ENCODE data around the gene SLC29A2.
A peak's percentile ranks its signal among the peaks of the same experiment; 100 is the strongest.
"Not testable (repeated sequence)": the region's sequence is repeated elsewhere in the genome, so short reads cannot be mapped to it uniquely, and the experiment has no call there.

The SLC29A2 gene

DNA sequence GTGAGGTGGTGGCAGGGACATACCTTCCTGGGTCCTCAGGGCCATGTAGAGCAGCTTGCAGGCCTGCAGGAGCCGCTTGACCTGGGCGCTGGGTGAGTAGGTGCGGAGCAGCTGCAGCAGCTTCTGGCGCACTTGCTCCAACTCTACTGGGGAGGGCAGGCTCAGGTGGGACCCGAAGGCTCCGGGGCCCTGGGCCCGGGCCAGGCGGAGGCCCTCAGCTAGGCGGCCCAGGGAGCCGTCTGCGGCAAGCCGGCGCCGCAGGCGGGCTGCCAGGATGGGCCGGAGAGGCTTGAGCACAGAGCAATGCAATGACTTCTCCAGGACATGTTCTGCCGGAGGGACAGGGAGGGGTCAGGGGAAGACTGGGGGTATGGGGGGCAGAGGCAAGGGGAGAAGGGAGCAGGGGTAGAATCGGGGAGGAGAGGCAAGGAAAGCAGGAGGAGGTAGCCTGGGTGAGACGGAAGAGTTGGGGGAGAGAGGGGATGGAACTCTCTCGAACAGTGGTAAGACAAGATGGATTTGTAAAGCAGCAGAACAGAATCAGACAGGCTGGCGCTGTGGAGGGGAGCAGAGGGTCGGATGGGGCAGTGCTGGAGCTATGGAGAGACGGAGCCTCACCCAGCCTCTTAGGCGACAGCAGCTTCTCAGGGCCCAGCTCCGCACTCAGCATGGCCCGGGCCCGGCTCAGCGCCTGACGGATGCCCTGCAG lies 37.5 kb downstream of the SLC29A2 start:
- DNase-seq (ENCODE audit: low spot score), result no peak

DNA sequence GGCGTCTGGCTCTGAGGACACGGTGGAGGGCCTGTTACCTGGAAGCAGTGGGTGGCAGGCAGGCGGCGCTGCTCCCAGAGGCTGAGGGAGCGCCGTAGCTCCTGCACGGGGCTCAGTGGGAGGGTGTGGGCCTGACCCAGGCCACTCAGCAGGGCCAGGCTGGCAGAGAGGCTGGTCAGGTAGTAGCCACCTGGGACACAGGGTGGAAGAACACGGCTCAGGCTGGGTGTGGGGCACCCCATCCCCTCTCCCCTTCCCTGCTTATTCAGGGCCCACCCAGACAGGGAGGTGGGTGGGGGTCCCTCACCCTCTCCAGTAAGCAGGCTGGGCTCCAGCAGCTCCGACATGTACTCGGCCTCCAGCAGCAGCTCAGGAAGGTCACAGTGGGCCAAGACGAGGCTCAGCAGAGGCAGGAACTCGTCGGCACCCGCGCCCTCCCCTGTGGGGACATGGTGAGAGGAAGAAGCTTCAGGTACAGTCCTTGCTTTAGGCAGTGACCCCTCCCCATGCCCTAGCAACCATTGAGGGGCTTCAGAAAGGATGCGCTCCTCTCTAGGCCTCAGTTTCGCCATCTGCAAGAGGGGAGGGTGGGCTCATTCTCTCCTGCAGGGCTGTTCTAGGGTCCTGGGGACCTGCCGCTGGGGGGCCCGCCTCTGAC lies 38.2 kb downstream of the SLC29A2 start:
- DNase-seq (ENCODE audit: low spot score), result no peak

- no peak for DNase-seq (ENCODE audit: low spot score)
Observed at GRCh38 chr11:66332371-66333219, 39.0 kb downstream of the SLC29A2 start.

DNA sequence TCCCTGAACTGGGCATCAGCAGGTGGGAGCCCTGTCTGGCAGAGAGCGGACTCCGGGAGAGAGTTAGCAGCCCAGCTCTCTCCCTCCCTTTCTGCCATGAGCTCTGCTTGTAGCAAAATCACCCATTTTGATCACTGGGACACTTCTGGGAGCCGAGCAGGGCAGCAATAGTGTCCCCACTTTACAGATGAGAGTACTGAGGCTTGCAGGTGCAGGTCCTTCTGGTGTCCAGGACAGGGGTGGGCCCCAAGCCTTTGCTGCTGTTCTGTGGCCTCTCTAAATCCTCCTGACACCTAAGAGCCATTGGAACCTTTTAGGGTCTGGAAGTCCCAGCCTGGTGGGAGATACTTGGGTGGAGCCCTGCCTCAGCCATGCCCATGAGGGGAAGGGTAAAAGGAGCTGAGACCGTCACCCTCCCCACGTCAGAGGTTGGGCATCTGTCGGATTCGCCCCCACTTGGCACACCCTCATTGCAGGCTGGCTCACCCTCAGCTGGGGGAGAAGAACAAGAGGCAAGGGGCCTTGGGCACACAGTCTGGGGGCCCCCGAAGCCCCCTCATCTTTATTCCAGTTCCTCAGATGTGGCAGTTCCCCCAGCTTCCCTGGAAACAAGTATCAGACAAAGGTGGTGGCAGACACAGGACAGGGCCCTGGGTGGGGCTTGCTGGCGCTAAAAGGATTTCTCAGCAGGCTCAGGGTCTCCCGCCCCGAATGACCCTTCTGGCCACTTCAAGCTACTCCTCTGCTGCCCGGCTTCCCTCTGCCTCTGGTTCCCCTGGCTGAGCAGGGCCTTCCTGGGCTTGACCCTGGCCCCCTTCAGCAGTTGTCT lies 39.8 kb downstream of the SLC29A2 start:
- DNase-seq (ENCODE audit: low spot score), result no peak

DNA sequence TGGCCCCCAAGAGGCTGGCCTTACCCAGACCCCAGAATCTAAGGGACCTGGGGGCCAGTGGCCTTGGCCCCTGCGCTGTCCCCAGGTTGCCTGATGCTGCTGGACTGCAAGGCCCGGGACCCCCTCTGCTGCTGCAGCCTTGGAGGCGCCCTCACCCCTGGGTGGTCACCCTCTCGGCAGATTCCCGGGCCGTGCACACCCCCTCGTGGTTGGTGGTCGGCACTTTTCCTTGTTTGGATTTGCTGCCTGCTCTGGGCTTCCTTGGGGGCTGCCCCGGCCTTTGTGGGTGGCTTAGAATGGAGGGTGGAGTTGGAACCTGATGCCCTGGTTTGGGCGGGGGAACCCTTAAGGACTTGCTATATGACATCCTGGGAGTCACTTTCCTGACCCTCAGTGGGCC lies 40.6 kb downstream of the SLC29A2 start:
- no peak for DNase-seq (ENCODE audit: low spot score)

GRCh38 chr11:66329165-66329673 lies 42.3 kb downstream of the SLC29A2 start:
- DNase-seq (ENCODE audit: low spot score), result no peak

DNA sequence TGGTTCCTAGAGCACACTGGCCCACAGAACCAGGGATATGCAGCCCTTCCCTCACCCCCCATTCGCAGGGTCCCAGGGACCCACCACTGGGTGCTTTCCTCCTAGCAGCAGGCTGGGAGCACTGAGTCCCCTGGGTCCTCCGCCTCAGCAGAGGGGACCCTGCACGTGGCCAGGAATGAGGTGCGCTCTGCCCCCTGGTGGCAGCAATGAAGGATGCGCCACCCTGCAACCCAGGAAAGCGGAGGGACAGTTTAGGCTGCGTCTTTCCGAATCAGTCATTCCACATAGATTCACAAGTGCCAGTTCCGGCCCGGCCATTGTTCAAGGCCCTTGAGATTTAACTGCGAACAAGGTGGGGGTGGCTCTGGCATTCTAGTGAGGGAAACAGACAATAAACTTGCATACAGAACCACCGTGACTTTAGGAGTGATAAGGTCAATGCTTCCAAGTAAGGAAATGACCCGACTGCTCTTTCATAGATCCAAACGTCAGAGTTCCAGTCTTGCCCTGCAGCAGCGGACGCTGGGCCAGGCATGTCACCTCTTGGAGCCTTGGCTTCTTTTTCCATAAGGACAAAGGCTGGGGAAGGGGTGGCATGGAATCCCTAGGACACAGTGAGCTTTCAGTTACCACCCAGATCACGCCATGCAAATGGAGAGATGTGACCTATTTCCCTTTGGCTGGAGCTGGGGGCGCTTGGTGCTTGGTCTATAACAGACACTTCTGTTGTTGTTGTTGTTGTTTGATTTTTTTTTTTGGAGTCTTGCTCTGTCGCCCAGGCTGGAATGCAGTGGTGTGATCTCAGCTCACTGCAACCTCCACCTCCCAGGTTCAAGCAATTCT lies 43.0 kb downstream of the SLC29A2 start:
- peak; percentile 50 for DNase-seq (ENCODE audit: low spot score)

GRCh38 chr11:66328031-66328301 lies 43.6 kb downstream of the SLC29A2 start:
- DNase-seq (ENCODE audit: low spot score), result no peak

GRCh38 chr11:66327171-66328030 lies 44.2 kb downstream of the SLC29A2 start:
- no peak for DNase-seq (ENCODE audit: low spot score)

DNA sequence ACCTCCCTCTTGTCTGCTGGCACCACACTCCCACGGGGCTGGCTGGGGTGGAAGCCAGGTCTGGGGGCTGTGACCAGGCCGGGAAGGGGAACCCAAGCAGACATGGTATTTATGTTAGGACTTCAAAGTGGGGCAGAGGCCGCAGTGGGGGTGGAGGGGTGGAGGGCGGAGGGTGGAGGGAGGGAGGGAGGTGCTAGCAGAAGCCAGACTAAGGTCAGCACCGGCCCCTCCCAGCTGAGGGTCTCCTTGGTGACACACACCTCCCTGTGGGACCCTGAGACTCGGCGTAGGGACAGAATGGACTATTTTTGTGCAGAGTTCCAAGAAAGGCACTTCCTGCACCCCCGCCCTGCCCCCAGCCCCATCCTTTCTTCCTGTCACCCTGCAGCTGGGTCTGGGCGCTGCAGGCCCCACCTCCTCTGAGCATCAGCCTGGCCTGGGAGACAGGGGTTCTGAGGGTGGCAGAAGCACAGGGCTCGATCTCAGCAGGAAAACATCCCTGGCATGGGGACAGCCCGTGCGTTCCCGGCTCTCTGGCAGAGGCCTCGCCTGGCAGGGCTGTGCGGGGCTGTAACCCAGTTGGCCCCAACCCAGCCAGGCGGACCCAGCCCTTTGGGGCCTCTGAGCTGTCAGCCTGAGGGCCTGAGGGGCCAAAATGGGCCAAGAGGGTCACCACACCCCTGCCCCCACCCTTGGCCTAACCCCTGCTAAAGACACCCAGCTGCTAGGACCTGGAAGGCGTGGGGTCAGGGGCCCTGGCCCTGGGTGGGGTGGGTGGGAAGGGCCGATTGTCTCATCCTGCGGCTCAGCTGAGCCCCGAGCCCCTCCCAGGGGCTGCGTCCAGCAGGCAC lies 45.1 kb downstream of the SLC29A2 start:
- no peak for DNase-seq (ENCODE audit: low spot score)

GRCh38 chr11:66325263-66325671 lies 46.3 kb downstream of the SLC29A2 start:
- DNase-seq (ENCODE audit: low spot score), result no peak

- no peak for DNase-seq (ENCODE audit: low spot score)
Observed at GRCh38 chr11:66324664-66325063, 46.9 kb downstream of the SLC29A2 start.

- DNase-seq (ENCODE audit: low spot score), result no peak
Observed at GRCh38 chr11:66323684-66324083, 47.9 kb downstream of the SLC29A2 start.

DNA sequence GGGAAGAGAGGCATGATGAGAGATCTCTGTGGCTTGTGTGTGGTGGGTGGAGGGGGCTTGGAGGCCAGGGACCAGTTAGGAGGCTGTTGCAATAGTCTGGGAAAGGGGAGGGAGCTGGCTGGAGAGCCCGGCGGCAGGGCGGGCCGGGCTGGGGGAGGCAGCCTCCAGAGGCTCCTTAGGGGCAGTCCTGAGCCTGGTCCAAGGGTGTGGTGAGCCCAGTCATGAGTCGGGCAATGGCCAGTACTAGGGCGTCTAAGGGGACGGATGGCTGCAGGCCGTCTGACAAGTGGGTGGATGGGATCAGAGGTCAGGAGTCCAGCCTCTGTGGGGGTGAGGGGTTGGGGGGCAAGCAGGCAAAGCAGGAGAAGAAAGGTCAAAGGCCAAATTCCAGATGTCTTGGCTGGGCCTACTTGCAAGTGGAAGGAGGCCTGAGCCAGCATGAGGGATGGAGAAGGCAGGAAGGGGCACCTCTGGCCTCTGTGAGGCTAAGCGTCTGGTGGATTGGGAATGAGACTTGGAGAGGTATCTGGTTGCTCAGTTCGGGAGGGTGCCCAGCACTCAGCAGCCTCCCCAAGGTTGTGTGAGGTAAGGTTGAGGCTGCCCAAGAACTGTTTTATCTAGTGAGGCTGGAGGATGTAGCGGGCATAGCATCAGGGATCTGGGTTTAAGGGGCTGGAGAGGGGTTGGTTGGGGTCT lies 48.7 kb downstream of the SLC29A2 start:
- no peak for DNase-seq (ENCODE audit: low spot score)

- no peak for DNase-seq (ENCODE audit: low spot score)
Observed at GRCh38 chr11:66321606-66322005, 50.0 kb downstream of the SLC29A2 start.

DNA sequence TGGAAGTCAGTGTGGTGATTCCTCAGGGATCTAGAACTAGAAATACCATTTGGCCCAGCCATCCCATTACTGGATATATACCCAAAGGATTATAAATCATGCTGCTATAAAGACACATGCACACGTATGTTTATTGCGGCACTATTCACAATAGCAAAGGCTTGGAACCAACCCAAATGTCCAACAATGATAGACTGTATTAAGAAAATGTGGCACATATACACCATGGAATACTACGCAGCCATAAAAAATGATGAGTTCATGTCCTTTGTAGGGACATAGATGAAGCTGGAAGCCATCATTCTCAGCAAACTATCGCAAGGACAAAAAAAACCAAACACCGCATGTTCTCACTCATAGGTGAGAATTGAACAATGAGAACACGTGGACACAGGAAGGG lies 50.8 kb downstream of the SLC29A2 start:
- DNase-seq (ENCODE audit: low spot score), result not testable (repeated sequence)

GRCh38 chr11:66320289-66320688 lies 51.3 kb downstream of the SLC29A2 start:
- DNase-seq (ENCODE audit: low spot score), result not testable (repeated sequence)

DNA sequence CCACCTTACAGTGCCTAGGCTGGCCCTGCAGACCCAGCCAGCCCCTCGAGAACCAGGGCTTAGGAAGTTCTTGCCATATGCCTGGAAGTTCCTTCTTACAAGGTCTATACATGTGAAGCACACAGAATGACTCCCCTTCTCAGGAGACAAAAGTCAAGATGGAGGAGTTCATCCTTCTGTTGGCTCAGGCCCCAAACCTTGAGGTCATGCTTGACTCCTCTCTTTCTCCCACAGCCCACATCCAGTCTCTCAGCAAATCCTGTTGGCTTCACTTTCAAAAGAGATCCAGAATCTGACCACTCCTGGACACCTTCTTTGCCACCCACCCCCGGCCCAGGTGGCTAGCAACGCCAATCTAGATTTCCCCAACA lies 53.0 kb downstream of the SLC29A2 start:
- DNase-seq (ENCODE audit: low spot score), result no peak
